HCT116 (cell line): ENCODE data around the gene LRRC9.

Experiments
- POLR2A ChIP-seq: IDR thresholded peaks from 2 replicates; pipeline ENCODE4 v1.7.0; 2011; ENCODE audit warnings: borderline replicate concordance; ENCODE audit not compliant: insufficient read depth, insufficient read length; ENCODE audit errors: extremely low read depth
- REST ChIP-seq: IDR thresholded peaks from 2 replicates; pipeline ENCODE4 v1.6.1; 2012; ENCODE audit warnings: low read depth

- TF ChIP-seq POLR2A: no peak
- no peak for TF ChIP-seq REST
Measured at GRCh38 chr14:59964251-59965007, 44.5 kb downstream of the LRRC9 start.
